GM20431 (cell line): ENCODE results near the gene MAP3K7CL.

Experiments used
- in situ Hi-C: fragments of 300-500 bp; cut with MseI, MboI; formaldehyde crosslinking; loops from one replicate; pipeline ENCODE4 v1.15.0; 2020; ENCODE audit warnings: low sequenced_read_pairs; ENCODE audit not compliant: unreplicated experiment

Gene MAP3K7CL

GRCh38 chr21:29130270-29130969, at the start of gene MAP3K7CL:
TSS of gene MAP3K7CL (plus strand) at chr21:29130644. CDS start at chr21:29133345, 2,701 bp downstream.
- in situ Hi-C loops = no loop called here

- in situ Hi-C loops = no loop called here
Measured at GRCh38 chr21:29082046-29082815, 48.2 kb upstream of the MAP3K7CL start.

- in situ Hi-C loops = no loop called here
Measured at GRCh38 chr21:29083306-29083705, 47.1 kb upstream of the MAP3K7CL start.

- in situ Hi-C loops = no loop called here
Measured at GRCh38 chr21:29084372-29084771, 46.1 kb upstream of the MAP3K7CL start.

- in situ Hi-C loops = no loop called here
Measured at GRCh38 chr21:29085106-29085752, 45.2 kb upstream of the MAP3K7CL start.

GRCh38 chr21:29091033-29091432, 39.4 kb upstream of the MAP3K7CL start:
- in situ Hi-C loops = loop anchor here (10.0 kb wide), 1 partner anchor 284 kb away; no protein-coding TSS in a partner anchor

GRCh38 chr21:29092102-29092959, 38.1 kb upstream of the MAP3K7CL start:
- in situ Hi-C loops = loop anchor here (10.0 kb wide), 1 partner anchor 282 kb away; no protein-coding TSS in a partner anchor

- in situ Hi-C loops = loop anchor here (10.0 kb wide), 1 partner anchor 278 kb away; no protein-coding TSS in a partner anchor
Measured at GRCh38 chr21:29096218-29097015, 34.0 kb upstream of the MAP3K7CL start.

- in situ Hi-C loops = loop anchor here (10.0 kb wide), 1 partner anchor 277 kb away; no protein-coding TSS in a partner anchor
Measured at GRCh38 chr21:29098156-29098555, 32.3 kb upstream of the MAP3K7CL start.

- in situ Hi-C loops = no loop called here
Measured at GRCh38 chr21:29102791-29103257, 27.6 kb upstream of the MAP3K7CL start.

- in situ Hi-C loops = no loop called here
Measured at GRCh38 chr21:29104239-29104708, 26.2 kb upstream of the MAP3K7CL start.

GRCh38 chr21:29105218-29105617, 25.2 kb upstream of the MAP3K7CL start:
- in situ Hi-C loops = no loop called here

GRCh38 chr21:29114765-29115500, 15.5 kb upstream of the MAP3K7CL start:
- in situ Hi-C loops = no loop called here

- in situ Hi-C loops = no loop called here
Measured at GRCh38 chr21:29115899-29116298, 14.5 kb upstream of the MAP3K7CL start.

GRCh38 chr21:29117372-29117955, 13.0 kb upstream of the MAP3K7CL start:
- in situ Hi-C loops = no loop called here

- in situ Hi-C loops = no loop called here
Measured at GRCh38 chr21:29121759-29122158, 8.7 kb upstream of the MAP3K7CL start.

GRCh38 chr21:29124645-29125044, 5.8 kb upstream of the MAP3K7CL start:
- in situ Hi-C loops = no loop called here

- in situ Hi-C loops = no loop called here
Measured at GRCh38 chr21:29125191-29125590, 5.3 kb upstream of the MAP3K7CL start.
